CD4-positive, alpha-beta T cell treated with Interleukin-17A for 1 hour (primary cell): ENCODE measurements around the gene TAS1R3.
"Not testable (repeated sequence)": the region's sequence is repeated elsewhere in the genome, so short reads cannot be mapped to it uniquely, and the experiment has no call there.

Experiments used
- DNase-seq: peaks from one replicate; pipeline ENCODE4 v3.0.0-alpha.2; 2020

Gene TAS1R3

GRCh38 chr1:1354271-1355247, 23.5 kb downstream of the TAS1R3 start:
- peak; percentile 28 for DNase-seq

- no peak for DNase-seq
Measured at GRCh38 chr1:1355416-1355815, 24.3 kb downstream of the TAS1R3 start.

GRCh38 chr1:1356166-1356795, 25.2 kb downstream of the TAS1R3 start:
- DNase-seq: no peak

- no peak for DNase-seq
Measured at GRCh38 chr1:1356796-1357401, 25.8 kb downstream of the TAS1R3 start.

- DNase-seq: no peak
Measured at GRCh38 chr1:1357871-1358432, 26.9 kb downstream of the TAS1R3 start.

GRCh38 chr1:1358433-1359271, 27.6 kb downstream of the TAS1R3 start, which contains the start of gene MXRA8:
Gene MXRA8 (minus strand): TSS chr1:1358555. CDS start chr1:1358504, 51 bp downstream.
- no peak for DNase-seq

- DNase-seq: peak; percentile 35
Measured at GRCh38 chr1:1359308-1359663, 28.2 kb downstream of the TAS1R3 start.

- DNase-seq: no peak
Measured at GRCh38 chr1:1359664-1360468, 28.8 kb downstream of the TAS1R3 start.

- DNase-seq: no peak
Measured at GRCh38 chr1:1360506-1361169, 29.6 kb downstream of the TAS1R3 start.

- DNase-seq: no peak
Measured at GRCh38 chr1:1361233-1361981, 30.3 kb downstream of the TAS1R3 start.

GRCh38 chr1:1361982-1362423, 30.9 kb downstream of the TAS1R3 start:
- no peak for DNase-seq

GRCh38 chr1:1364266-1364665, 33.2 kb downstream of the TAS1R3 start:
- no peak for DNase-seq

GRCh38 chr1:1365875-1366698, 35.0 kb downstream of the TAS1R3 start:
- DNase-seq: no peak

- no peak for DNase-seq
Measured at GRCh38 chr1:1366699-1367066, 35.6 kb downstream of the TAS1R3 start.

- no peak for DNase-seq
Measured at GRCh38 chr1:1367315-1367714, 36.2 kb downstream of the TAS1R3 start.

GRCh38 chr1:1370094-1370493, 39.0 kb downstream of the TAS1R3 start:
- not testable (repeated sequence) for DNase-seq

GRCh38 chr1:1370771-1371300, 39.8 kb downstream of the TAS1R3 start:
- DNase-seq: no peak

GRCh38 chr1:1371364-1371745, 40.3 kb downstream of the TAS1R3 start:
- DNase-seq: peak; percentile 89
